T-helper 1 cell (primary cell): ENCODE results near the gene BRICD5.
"Not testable (repeated sequence)": the region's sequence is repeated elsewhere in the genome, so short reads cannot be mapped to it uniquely, and the experiment has no call there.

Source experiments
- DNase-seq, 5 donors: peaks; one replicate each; pipeline ENCODE4 v3.0.0-alpha.2; 2012 to 2020

The BRICD5 gene

DNA sequence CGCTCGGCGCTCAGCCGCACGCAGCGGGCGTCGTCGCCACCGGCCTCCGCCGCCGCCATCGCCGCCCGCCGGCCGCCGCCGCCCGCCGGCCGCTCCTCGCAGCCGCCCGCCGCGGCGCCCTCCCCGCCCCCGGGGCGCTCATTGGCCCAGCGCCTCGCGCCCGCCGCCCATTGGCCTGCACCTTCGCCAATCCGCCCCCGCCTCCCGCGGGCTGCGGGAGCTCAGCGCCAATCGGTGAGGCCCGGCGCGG, 4.0 kb upstream of the BRICD5 start, which contains the start of gene PGP:
PGP (minus strand) TSS at position 122 of the 250 bp plus-strand sequence; CDS start at position 59, 63 bp downstream.
- peak in 1 of 5 donors; percentile 99 for DNase-seq

DNA sequence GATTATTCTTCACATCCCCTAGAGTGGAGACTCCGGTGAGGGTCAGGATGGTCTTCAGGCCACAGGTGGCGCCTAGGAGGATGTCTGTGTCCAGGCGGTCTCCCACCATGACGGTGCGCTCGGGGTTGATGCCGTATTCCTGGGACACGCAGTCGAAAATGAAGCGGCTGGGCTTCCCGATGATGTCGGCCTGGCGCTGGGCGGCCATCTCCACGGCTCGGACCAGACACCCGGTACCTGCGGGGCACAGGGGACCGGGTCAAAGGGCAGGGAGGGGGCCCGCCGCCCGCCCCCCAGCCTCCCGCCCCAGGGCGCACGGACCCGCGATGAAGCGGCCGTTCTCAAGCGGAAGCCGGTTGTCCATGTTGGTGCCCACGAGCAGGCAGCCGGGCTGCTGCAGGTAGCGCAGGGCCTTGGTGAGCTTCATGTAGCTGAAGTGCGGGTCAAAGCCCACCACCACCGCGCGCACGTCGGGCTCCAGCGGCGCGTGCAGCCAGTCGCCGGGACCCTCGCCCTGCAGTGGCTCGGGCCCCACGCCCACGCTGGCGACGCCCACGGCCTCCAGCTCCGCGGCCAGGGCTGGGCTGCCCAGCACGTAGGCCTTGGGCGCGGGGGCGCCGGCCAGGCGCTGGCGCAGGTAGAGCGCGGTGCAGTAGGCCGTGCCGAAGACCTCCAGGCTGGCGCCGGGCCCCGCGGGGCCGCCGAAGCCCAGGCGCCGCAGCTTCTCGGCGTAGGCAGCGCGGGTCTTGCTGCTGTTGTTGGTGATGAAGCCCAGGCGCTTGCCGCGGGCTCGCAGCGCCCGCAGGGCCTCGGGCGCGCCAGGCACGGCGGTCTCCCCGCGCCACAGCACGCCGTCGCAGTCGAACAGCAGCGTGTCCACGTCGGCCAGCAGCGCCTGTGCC, 3.4 kb upstream of the BRICD5 start:
- peak in 1 of 5 donors; percentile 8 for DNase-seq

DNA sequence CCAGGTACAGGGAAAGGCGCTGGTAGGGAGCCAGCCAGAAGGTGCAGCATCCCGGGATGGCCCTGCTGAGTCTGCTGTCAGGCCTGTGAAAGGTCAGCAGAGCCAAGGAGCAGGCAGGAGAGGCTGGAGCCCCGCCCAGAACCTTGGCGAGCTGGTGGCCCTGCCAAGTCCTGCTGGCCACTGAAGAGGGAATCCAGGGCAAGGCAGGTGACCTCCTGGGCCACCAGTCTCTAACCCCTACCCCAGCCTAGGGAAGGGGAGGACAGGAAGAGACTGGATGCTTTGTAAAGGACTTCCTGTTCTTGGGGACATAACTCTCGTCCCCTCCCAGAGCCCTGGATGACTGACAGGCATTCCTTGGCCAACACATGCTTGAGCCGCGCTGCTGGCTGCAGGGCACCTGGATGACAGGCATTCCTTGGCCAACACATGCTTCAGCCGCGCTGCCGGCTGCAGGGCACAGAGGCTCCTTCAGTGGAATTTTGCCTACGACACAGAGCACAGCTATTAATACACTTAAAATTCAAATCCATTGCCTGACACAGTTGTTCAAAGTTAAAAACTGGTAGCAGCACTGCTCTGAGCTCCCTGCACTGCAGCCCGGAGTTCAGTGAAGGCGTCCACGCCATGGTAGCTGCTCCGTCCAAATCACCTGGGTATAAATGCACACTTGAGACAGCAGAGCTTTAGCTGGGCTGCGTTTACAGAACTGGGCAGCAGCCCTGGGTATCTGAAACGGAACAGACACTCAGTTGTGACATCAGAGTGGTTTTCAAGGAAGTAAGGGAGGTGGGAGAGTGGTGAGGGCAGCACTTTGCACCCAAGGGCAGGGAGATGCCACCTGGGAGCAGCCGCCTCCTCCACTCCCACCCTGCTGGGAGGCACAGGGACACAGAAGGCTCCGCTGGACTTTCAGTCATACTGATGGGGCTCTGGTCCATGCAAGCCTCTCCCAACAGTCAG, 2.0 kb upstream of the BRICD5 start:
- no peak for DNase-seq

DNA sequence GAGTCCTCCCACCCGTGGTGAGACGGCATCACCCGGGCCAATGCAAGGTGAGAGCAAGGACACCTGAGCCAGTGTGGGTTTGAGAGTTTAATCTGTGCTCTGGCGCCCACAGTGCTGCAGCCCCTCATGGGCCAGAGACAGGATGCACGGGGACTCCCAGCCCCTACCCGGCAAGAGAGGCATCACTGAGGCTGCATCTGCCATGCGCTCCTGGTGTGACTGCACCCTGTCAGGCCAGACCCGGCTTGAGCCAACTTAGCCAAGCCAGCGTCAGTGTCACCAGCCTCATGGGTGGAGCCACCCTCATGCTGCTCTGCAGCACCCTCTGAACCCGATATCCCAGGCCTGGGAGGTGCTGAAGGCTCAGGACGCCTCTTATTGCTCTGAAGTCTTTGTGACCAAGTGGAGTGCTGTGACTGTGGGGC, 1.3 kb upstream of the BRICD5 start:
- DNase-seq: no peak

DNA sequence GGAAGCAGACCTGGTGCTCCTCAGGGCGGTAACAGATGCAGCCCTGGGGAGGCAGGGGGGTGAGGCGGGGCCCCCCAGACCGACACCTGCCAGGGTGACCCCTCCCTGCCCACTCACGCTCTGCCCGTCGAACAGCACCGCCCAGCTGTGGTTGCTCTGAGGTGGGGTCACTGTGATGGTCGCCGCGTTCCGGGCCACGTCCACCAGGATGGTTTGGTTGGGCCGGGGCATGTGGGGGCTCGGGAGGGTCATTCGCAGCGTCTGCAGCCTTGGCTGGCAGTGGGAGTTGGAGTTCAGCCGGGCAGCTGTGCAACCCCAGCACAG, 692 bp downstream of the BRICD5 start:
- no peak for DNase-seq

DNA sequence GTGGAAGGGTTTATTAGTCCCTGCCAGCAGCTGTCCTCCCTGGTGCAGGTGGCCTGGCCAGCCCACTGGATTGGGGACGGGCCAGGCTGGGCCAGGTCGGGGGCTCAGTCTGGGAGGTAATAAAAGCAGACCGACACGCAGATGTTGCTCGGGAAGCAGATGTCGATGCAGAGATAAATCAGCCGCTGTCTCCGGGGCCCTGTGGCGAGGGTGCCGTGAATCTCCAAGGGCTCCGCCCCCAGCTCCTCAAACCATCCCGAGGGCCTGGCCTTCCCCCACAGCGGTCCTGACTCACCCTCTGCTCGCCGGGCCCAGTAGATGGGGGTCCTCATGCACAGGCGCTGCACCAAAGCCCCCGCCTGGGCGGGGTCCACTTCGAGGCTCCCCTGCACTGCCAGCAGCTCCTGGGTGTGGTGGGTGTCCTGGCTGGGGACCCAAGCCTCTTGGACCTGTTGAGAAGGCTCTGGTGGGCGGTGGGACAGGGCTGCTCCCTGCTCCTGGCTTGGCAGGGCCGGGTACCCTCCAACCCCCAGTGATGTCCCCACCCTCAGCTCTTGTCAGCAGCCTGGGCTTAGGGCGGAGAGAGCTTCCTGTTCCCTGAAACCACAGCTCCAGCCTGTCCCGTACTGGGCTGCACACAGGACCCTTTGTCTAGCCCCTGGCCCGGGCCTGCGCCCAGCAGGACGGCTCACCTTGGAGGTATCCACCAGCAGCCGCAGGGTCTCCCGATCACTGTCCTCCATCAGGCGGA, 1.2 kb downstream of the BRICD5 start:
- no peak for DNase-seq

DNA sequence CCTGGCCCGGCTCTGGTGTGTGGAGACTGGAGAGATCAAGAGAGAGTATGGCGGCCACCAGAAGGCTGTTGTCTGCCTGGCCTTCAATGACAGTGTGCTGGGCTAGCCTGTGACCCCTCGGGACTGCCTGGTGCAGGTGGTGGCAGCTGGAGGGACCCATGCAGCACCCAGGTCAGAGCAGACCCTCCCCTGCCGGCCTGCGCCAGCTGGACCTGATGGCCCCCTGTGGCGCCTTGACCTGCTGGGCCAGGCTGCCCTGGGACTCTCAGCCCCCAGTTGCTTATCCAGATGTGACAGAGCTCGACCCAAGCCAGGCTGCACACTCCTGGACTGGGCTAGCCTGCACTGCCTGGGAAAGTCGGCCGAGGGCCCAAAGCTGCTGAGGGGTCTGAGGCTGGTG, 1.9 kb downstream of the BRICD5 start:
- DNase-seq: no peak

DNA sequence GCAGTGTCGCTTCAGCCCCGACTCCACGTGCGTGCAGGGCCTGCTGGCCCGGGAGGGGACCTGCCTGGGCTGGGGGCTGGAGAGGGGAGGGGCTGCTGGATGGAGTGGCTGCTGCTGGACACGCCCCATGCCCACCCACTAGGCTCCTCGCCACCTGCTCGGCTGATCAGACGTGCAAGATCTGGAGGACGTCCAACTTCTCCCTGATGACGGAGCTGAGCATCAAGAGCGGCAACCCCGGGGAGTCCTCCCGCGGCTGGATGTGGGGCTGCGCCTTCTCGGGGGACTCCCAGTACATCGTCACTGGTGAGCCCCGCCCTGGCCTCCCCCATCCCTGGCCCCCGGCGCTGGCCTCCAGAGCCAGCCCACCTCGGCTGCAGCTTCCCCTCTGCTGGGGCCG, 2.4 kb downstream of the BRICD5 start:
- no peak for DNase-seq

DNA sequence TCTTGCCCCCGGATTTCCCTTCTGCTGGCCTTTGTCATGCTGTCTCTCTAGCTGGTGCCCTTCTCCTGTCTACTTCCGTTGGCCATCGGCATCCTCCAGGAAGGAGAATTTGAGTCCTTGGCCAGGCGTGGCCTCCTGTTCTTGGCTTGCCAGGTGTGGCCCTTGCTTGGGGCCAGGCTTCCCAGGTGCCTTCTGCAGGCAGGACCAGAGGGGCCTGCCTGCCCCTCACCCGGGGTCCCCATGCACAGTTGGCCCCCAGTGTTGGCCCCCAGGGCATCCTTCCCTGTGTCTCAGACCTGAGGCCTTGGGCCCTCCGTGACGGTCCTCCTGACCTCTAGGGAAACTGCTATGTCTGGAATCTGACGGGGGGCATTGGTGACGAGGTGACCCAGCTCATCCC, 2.8 kb downstream of the BRICD5 start:
- no peak for DNase-seq

DNA sequence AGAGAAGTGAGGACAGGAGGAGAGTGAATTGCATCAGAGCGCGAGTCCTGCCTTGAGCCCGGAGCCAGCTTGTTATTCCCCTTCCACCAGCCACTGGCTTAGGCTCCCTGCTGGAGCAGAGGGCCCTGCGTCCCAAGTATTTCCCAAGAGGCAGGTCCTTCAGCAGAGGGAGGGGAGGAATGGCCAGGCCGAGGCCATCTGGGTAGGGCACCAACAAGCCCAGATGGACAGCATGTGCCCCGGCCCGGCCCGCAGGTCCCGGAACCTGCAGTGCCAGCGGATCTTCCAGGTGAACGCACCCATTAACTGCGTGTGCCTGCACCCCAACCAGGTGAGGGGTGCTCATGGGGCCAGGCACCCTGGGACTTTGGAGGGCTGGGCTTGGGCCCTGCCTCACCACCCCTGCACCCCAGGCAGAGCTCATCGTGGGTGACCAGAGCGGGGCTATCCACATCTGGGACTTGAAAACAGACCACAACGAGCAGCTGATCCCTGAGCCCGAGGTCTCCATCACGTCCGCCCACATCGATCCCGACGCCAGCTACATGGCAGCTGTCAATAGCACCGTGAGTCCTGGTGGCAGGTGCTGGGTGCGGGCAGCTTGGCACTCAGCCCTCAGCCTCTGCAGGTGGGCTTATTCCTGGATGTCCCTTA, 3.8 kb downstream of the BRICD5 start:
- DNase-seq: no peak

DNA sequence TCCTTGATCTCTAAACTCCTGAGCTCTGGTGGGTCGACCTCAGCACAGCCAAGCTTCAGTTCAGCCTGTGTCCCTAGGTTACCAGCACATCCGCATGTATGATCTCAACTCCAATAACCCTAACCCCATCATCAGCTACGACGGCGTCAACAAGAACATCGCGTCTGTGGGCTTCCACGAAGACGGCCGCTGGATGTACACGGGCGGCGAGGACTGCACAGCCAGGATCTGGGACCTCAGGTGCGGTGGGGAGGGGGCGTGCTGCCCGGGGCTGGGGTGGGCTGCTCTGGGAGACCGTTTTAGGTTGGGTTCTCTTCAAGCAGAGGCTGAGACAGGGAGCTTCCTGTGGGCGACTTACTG, 4.3 kb downstream of the BRICD5 start:
- DNase-seq: no peak

DNA sequence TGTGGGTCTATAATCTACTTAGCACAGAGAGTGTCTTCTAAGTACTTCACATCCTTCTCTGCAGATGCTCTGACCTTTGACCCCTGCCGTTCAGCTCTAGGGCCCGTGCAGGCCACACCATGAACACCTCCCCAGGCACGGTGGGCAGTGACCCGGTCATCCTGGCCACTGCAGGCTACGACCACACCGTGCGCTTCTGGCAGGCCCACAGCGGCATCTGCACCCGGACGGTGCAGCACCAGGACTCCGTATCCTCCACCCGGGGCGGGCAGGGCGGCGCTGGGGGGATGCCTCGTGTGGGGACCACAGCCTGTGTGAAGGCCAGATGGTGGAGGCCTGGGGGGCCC, 4.7 kb downstream of the BRICD5 start:
- DNase-seq: no peak

DNA sequence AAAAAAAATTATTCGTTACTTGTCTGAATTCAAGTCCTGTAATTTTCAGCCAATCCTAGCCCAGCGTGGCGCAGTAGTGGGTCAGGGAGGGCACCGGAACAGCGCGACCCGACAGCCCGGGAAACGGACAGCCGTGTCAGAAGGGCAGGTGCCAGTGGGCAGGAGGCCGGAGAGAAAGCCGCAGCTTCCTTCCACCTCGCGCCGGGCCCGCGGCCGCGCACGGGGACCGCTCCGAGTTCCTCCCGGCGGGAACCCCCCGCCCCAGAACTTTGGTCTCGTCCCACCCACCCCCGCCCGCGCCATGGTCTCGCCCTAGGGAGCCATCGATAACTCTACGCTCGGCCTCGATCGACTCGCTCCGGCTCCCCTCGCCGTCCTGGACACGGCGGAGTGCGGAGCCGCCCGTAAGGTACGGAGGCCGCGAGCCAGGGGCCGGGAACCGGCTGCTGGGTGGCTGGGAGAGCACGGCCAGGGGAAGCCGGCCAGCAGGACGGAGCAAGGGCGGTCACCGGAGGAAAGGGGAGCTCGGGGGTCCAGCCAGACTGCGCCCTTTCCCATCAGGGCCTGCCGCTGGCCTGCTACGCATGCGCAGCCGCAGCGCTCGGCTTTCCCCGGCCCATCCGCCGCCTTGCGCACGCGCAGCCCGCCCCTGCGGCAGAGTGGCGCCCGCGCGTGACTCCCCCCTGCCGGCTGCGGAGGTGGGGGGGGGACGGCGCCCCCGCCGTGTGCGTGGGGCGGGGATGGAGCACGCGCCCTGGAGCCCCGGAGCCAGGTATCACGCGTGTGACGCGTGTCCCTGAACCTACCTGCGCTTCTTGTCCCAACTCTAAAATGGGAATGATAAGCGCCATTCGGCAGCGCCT, 5.3 kb downstream of the BRICD5 start, which contains the start of gene MLST8:
MLST8 (plus strand) TSS at position 351 of the 863 bp plus-strand sequence. CDS start 632 bp downstream, outside the sequence.
- peak; percentile 84 to 97 (median 88) for DNase-seq

DNA sequence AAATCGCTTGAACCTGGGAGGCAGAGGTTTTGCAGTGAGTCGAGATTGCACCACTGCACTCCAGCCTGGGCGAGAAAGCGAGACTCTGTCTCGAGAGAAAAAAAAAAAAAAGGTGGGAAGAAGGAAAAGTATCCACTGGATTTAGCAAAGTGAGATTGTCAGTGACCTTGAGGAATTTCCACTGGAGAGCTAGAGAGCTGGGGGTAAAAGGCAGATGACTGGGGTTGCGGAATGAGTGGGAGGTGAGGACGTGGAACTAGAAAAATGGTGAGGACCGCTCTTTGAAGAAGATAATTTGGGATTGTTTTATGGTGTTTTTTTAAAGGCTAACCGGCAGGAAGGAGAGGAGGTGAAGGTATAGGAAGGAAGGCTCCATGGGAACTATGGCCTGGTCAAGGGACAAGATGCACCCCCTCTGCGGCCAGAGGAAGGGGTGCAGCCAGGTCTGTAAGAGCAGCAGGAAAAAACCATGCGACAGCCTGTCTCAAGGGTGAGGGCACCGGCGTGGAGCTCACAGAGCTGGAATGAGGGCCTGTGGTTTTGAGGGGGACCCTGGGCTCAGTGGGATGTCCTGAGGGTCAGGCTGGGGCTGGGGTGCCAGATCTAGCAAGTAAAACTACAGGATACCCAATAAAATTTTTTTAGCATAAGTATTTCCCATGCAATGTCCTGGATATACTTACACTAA, 6.1 kb downstream of the BRICD5 start:
- DNase-seq: no peak

DNA sequence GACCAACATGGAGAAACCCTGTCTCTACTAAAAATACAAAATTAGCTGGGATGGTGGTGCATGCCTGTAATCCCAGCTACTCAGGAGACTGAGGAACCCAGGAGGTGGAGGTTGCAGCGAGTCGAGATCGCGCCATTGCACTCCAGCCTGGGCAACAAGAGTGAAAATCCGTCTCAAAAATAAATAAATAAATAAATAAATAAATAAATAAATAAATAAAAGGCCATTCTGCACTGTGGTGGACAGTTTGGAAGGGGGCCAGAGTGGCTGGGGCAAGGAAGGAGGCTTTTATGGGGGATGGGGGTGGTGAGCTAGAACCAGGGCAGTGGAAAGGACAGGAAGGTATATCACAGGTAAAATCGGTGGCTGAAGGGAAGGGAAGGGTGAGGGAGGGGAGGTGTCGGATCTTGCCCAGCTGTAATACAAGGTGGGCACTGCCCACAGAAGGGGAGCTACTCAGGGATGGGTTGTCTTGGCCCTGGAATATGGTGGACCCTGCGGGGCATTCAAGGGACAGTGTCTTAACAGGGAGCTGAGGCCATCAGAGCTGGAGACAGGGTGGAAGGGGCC, 7.5 kb downstream of the BRICD5 start:
- DNase-seq: not testable (repeated sequence)

DNA sequence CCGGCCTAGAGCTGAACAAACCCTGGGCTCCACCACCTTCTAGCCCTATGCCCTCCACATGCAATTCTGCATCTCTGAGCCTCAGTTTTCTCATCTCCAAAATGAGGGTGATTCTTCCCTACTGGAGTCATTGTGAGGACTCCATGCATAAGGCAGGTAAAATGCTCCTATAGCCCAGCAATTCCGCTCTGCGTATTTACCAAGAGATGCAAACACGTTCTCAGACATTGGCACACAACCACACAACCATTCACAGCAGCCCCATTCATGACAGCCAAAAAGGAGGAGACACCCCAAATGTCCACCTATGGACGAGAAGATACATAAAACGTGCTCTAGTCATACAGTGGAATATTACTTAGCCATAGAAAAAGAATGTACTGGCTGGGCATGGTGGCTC, 10.3 kb downstream of the BRICD5 start:
- DNase-seq: no peak

DNA sequence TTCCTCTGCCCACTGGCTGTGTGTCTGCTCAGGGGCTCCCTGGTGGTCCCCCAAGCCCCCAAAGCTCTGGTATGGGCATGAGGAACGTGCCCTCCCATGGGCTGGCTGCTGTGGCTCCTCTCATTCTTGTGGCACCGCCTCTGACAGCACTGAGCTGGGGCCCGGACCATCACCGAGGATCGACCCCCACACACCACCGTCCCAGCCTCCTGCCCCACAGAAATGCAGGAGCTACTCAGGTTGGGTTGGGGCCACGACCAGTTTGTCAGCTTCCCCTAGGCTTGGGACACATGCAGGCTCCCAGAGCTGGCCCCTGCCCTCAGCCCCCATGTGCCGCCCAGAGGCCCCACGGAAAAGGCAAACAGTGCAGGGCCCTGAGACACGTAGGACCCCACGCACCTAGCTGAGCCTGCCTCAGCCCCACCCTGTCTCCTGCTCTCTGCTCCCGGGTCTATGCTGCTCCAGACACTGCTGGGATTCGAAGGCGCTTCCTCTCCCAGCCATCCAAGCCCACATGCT, 11.0 kb downstream of the BRICD5 start:
- no peak for DNase-seq

DNA sequence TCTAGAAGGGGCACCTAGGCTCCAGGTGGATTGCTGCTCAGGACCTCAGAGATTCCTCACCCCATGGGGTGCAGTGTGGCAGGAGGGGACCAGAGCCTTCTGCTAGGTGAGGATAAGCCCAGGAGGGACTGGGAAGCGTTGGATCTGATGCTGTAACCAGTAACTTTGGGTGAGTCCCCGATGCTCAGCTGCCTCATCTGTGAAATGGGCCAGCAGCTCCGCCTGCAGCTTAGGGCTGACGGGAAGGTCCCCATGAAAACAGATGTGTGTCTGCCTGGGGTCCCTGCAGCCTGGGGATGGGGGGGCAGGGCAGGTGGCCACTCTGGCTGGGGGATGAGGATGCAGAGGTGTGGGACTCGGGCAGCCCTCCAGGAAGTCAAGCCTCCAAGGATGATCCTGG, 11.6 kb downstream of the BRICD5 start:
- no peak for DNase-seq

DNA sequence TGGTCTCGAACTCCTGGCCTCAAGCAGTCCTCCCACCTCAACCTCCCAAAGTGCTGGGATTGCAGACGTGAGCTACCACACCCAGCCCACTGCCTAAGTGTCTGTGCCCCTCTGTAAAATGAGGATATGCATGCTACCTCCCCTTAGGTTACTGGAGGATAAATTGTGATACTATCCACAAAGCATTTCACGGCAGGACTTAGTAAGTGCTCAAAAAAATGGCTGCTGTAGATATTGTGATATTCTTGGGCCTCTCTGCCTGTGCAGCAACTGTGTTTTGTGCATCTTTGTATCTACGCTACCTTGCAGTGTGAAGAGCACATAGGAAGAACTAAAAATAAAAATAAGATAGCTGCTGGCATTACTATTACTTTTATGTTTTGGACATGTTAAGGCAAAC, 12.4 kb downstream of the BRICD5 start:
- DNase-seq: no peak

DNA sequence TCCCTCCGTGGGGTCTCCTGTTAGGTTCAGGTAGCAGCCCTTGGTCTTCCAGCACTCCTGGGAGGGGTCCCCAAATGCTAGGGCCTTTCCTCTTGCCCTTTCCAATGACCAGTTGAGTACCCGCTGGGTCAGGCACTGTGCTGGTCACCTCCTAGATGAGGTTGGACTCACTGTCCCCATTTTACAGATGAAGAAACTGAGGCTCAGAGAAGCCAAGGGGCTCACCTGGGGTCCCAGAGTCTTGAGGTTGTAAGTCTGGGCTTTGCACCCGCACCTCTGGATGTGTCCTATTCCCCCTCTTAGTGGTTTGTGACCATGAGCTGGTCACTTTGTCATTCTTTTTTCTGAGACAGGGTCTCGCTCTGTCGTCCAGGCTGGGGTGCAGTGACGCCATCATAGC, 12.9 kb downstream of the BRICD5 start:
- no peak for DNase-seq
